ENCODE results near the gene CEP350. TPM values are rescaled to one million over a fixed set of nuclear protein-coding genes. Genes with fewer than 3 reads are reported as not detected.

CEP350 gene
- polyA plus RNA-seq, 1 of the 3 experiments (the other 2 are of a cell fraction) = 2.9 TPM

DNA sequence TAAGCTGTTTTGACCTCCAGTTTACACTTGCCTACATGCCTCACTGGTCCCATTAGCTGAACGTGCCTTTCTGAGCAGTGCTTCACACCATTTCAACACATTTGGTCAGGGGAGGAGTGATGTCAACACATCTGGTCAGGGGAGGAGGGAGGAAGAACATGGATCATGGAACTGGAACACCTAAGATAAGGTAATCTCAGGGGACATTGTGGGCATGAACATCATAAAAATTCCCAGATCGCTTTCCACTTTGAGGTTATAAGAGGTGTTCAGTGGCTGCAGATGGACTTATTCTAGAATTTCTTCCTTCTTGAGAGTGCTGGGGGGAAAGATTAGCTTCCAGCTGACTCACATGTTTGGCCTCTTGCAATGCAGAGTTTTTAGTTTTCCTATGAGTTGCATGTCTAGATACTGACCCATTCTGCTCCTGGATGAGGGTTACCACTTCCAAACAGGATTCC lies 202.1 kb downstream of the CEP350 start:
- Histone ChIP-seq H3K9me3 (no peaks in the 10 kb centered on the region), H3K4me3 (ENCODE audit: low read depth in 2 of 2, low read length in 1 of 2) (peak overlapping the region in 1 of 2 experiments; percentile 82; a peak in 2 of 4 replicates), H3F3A (replicated peaks; ENCODE audit: insufficient read depth) (peaks cover 23% of the 10 kb centered on the region), H3K9ac (no peak overlapping the region; the same call in 1 of the 2 replicates), H3K4me2 (peak overlapping the region; percentile 89), H3K27ac (ENCODE audit: low read depth in 2 of 2, low read length in 1 of 2) (peak overlapping the region in 1 of 2 experiments; percentile 72; a peak in 2 of 4 replicates), H3K36me3 (replicated peaks in 1 of 2; ENCODE audit: control insufficient read depth in 1 of 2, insufficient read depth in 2 of 2, low read length in 1 of 2) (peaks cover 0 to 5% of the 10 kb centered on the region in 2 experiments), H2AFZ (ENCODE audit: low read depth) (no peak overlapping the region), H3K27me3 (ENCODE audit: insufficient read depth) (no peaks in the 10 kb centered on the region), H4K20me1 (ENCODE audit: insufficient read depth) (peaks cover 24% of the 10 kb centered on the region; the same call in 1 of the 2 replicates), H3K4me1 (ENCODE audit: control insufficient read depth in 1 of 2, insufficient read depth in 2 of 2, low read depth in 1 of 2, low read length in 1 of 2) (peaks cover 15 to 24% of the 10 kb centered on the region in 2 experiments), H3K9me2 (no peaks in the 10 kb centered on the region), H3K79me2 (ENCODE audit: insufficient read depth) (peaks cover 69% of the 10 kb centered on the region)
- ChIA-PET POLR2A (no interaction called here), CTCF (interaction anchor here (1.4 kb wide), 2 partner anchors 11 to 31 kb away, joined by 3 to 5 read pairs; no protein-coding TSS in a partner anchor)
- no peak for TF ChIP-seq GATA2 (CRISPR knock-in tag; IDR thresholded peaks at IDR 0.05)
- TF ChIP-seq, protein P1, sequence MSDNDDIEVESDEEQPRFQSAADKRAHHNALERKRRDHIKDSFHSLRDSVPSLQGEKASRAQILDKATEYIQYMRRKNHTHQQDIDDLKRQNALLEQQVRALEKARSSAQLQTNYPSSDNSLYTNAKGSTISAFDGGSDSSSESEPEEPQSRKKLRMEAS (IDR thresholded peaks at IDR 0.05; ENCODE audit: low read depth) = peak; percentile 50; the same call in 1 of the 2 replicates
- no peak for TF ChIP-seq MEF2A (IDR thresholded peaks at IDR 0.05; ENCODE audit: borderline replicate concordance, low read depth)
- no peak for TF ChIP-seq TAF1 (IDR thresholded peaks at IDR 0.05; ENCODE audit: borderline replicate concordance, low read depth, low read length)
- no peak for TF ChIP-seq FOXM1 (IDR thresholded peaks at IDR 0.05; ENCODE audit: low read depth)
- no peak for TF ChIP-seq TEAD4 (IDR thresholded peaks at IDR 0.05; ENCODE audit: borderline replicate concordance, insufficient read depth)
- TF ChIP-seq, protein P2, sequence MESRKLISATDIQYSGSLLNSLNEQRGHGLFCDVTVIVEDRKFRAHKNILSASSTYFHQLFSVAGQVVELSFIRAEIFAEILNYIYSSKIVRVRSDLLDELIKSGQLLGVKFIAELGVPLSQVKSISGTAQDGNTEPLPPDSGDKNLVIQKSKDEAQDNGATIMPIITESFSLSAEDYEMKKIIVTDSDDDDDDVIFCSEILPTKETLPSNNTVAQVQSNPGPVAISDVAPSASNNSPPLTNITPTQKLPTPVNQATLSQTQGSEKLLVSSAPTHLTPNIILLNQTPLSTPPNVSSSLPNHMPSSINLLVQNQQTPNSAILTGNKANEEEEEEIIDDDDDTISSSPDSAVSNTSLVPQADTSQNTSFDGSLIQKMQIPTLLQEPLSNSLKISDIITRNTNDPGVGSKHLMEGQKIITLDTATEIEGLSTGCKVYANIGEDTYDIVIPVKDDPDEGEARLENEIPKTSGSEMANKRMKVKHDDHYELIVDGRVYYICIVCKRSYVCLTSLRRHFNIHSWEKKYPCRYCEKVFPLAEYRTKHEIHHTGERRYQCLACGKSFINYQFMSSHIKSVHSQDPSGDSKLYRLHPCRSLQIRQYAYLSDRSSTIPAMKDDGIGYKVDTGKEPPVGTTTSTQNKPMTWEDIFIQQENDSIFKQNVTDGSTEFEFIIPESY (IDR thresholded peaks at IDR 0.05; ENCODE audit: borderline replicate concordance, low read depth) = no peak
- TF ChIP-seq EP300 (IDR thresholded peaks at IDR 0.05; ENCODE audit: borderline replicate concordance in 1 of 2, low read depth in 1 of 2, low read length in 1 of 2) = no peak
- peak; percentile 27 for TF ChIP-seq JUND (IDR thresholded peaks at IDR 0.05)
- TF ChIP-seq GABPA (IDR thresholded peaks at IDR 0.05; ENCODE audit: low read depth) = no peak
- 88% methylated on average over 2 of the region's 2 CpGs for WGBS (ENCODE audit: low lambda C conversion rate)
- no peak for DNase-seq

DNA sequence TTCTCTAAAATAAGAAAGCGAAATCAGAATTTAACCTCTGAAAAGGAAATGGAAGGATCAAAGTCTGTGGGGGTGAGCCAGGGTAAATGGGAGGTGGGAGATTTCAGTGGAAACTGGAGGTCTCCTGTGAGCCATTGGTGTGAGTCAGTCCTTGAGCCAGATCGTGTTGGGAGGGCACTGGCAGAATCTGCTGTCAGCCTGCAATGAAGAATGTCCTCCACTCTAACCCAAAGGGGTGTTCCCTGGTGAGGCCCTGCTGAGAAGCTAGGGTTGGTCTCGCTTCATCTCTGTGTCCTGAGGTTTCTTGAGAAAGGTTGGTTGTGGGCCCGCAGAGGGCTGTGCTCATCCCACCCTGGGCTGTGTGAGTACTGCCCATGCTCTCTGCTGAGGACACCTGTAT lies 202.5 kb downstream of the CEP350 start:
- TF ChIP-seq, protein P3, sequence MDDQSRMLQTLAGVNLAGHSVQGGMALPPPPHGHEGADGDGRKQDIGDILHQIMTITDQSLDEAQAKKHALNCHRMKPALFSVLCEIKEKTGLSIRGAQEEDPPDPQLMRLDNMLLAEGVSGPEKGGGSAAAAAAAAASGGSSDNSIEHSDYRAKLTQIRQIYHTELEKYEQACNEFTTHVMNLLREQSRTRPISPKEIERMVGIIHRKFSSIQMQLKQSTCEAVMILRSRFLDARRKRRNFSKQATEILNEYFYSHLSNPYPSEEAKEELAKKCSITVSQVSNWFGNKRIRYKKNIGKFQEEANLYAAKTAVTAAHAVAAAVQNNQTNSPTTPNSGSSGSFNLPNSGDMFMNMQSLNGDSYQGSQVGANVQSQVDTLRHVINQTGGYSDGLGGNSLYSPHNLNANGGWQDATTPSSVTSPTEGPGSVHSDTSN (IDR thresholded peaks at IDR 0.05) = peak; percentile 86
- TF ChIP-seq JUND (IDR thresholded peaks at IDR 0.05) = peak; percentile 6
- TF ChIP-seq, protein P4, sequence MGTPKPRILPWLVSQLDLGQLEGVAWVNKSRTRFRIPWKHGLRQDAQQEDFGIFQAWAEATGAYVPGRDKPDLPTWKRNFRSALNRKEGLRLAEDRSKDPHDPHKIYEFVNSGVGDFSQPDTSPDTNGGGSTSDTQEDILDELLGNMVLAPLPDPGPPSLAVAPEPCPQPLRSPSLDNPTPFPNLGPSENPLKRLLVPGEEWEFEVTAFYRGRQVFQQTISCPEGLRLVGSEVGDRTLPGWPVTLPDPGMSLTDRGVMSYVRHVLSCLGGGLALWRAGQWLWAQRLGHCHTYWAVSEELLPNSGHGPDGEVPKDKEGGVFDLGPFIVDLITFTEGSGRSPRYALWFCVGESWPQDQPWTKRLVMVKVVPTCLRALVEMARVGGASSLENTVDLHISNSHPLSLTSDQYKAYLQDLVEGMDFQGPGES (IDR thresholded peaks at IDR 0.05; ENCODE audit: low read depth, low read length) = no peak
- TF ChIP-seq YY1 (IDR thresholded peaks at IDR 0.05; ENCODE audit: low read depth) = no peak
- TF ChIP-seq FOSL2 (IDR thresholded peaks at IDR 0.05; ENCODE audit: borderline replicate concordance, low read depth) = peak; percentile 7; the same call in 1 of the 2 replicates
- peak overlapping the region; percentile 89 for H3K4me2 ChIP-seq
- H2AFZ ChIP-seq (ENCODE audit: low read depth) = no peak overlapping the region
- peak overlapping the region in 1 of 2 experiments; percentile 82; a peak in 2 of 4 replicates for H3K4me3 ChIP-seq (ENCODE audit: low read depth in 2 of 2, low read length in 1 of 2)
- H3F3A ChIP-seq (replicated peaks; ENCODE audit: insufficient read depth) = peaks cover 18% of the 10 kb centered on the region
- WGBS (ENCODE audit: low lambda C conversion rate) = 62% methylated on average over 4 of the region's 4 CpGs
- peaks cover 24% of the 10 kb centered on the region; the same call in 1 of the 2 replicates for H4K20me1 ChIP-seq (ENCODE audit: insufficient read depth)
- no peak overlapping the region; the same call in 1 of the 2 replicates for H3K9ac ChIP-seq
- H3K27ac ChIP-seq (ENCODE audit: low read depth in 2 of 2, low read length in 1 of 2) = peak overlapping the region in 1 of 2 experiments; percentile 72; a peak in 2 of 4 replicates
- DNase-seq = no peak
- ChIA-PET POLR2A (no interaction called here), CTCF (interaction anchor here (1.4 to 2.7 kb wide), 3 partner anchors 11 to 30 kb away, joined by 3 to 11 read pairs (median 5); no protein-coding TSS in a partner anchor)
- H3K36me3 ChIP-seq (replicated peaks in 1 of 2; ENCODE audit: control insufficient read depth in 1 of 2, insufficient read depth in 2 of 2, low read length in 1 of 2) = peaks cover 0 to 7% of the 10 kb centered on the region in 2 experiments
- no peaks in the 10 kb centered on the region for H3K9me2 ChIP-seq
- H3K9me3 ChIP-seq = no peaks in the 10 kb centered on the region
- H3K27me3 ChIP-seq (ENCODE audit: insufficient read depth) = no peaks in the 10 kb centered on the region
- peaks cover 74% of the 10 kb centered on the region for H3K79me2 ChIP-seq (ENCODE audit: insufficient read depth)
- H3K4me1 ChIP-seq (ENCODE audit: control insufficient read depth in 1 of 2, insufficient read depth in 2 of 2, low read depth in 1 of 2, low read length in 1 of 2) = peaks cover 10 to 24% of the 10 kb centered on the region in 2 experiments

Measured in SK-N-SH (cell line).